GM21737 (cell line): ENCODE results near the gene B4GALNT2.

Experiments
- ATAC-seq: cut with Tn5 transposase; IDR thresholded peaks from one replicate; pipeline ENCODE4 v1.9.1; 2021; ENCODE audit warnings: mild to moderate bottlenecking, moderate library complexity; ENCODE audit not compliant: unreplicated experiment

Gene B4GALNT2

DNA sequence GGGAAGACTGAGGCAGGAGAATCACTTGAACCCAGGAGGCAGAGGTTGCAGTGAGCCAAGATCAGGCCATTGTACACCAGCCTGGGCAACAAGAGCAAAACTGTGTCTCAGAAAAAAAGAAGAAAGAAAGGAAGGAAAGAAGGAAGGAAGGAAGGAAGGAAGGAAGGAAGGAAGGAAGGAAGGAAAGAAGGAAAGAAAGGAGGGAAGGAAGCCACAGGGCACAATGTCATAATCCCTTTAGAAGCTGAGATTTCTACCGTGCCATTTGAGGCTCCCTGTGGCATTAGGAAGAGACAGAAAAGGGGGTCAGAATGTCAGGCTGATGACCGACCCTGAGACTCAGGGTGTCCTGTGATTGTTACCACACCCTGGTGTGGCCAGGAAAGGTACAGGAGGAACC, 71.2 kb downstream of the B4GALNT2 start:
- ATAC-seq: no peak

DNA sequence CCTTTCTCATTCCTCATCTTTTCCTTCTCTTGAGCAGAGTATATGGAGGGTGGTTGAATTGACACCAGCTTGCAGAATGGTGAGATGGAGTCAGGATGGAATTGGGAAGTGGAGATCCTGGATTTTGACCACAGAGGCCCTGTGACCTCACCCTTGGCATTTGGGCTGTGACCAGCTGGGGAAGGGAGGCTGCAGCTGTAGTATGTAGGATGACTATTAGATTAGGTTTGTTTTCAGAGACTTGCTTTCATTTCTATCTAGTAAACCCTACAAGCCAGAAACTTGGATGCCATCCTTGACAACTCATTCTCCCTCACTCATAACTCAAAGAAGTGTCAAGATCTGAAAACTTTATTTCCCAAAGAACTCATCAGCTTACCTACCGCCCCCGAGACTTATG, 71.9 kb downstream of the B4GALNT2 start:
- no peak for ATAC-seq

- ATAC-seq: no peak
Observed at GRCh38 chr17:49209061-49209571, 76.5 kb downstream of the B4GALNT2 start.

- peak; percentile 68 for ATAC-seq
Observed at GRCh38 chr17:49210158-49211029, 77.8 kb downstream of the B4GALNT2 start, which contains the start of the genes ABI3 and GNGT2. Gene ABI3 (plus strand): TSS chr17:49210707. CDS start chr17:49210725, 18 bp downstream. Gene GNGT2 (minus strand): TSS chr17:49210574. CDS start chr17:49207422, 3,152 bp downstream.

DNA sequence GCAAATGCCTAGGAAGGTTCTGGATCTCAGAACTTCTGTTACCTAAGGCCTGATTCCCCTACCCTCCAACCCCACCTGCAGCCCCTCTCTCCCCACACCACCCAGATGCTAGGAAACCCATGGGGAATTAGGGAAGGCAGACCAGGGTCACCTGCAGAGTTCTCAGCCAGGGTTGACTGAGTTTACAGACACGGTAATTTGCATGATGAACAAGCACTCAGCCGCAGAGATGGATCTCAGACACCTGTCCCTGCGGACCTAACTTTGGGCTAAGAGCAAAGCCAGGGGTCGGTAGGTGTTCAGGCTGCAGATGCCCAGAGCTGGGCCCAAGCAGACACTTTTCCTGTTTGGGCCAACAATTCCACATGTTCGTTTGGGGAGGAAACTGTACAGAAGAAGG, 80.8 kb downstream of the B4GALNT2 start:
- ATAC-seq: no peak

DNA sequence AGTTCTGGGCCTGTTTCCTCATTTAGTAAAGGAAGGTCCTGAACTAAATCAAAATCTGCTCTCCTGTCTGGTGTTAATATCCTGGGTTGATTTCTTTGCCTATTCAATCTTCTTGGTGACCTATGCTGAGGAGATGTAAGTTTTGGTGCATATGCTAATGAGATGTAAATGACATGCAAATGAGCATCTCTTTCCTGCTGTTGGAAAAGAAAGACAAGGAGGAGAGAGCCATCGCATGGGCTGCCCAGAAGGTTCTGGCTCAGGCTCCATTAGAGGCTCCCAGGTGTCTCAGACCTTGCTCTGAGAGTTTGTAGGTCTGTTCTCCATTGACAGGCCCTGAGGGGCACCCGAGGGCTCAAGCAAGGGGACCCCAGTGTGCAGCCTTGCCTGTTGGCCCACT, 81.3 kb downstream of the B4GALNT2 start:
- no peak for ATAC-seq

- no peak for ATAC-seq
Observed at GRCh38 chr17:49214676-49215360, 82.2 kb downstream of the B4GALNT2 start.

DNA sequence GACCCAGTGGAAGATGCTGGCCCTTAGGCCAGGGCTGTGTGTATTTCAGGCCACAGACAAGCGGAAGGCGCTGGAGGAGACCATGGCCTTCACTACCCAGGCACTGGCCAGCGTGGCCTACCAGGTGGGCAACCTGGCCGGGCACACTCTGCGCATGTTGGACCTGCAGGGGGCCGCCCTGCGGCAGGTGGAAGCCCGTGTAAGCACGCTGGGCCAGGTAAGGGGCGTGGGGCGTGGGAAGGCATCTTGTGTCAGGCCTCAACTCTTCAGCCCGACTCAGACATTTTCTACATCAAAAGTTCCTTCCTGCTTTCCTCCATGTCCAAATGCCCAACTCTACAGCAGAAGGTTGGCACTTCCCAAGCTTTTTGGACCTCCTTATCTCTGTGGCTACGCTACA, 83.9 kb downstream of the B4GALNT2 start:
- no peak for ATAC-seq

GRCh38 chr17:49216953-49217650, 84.5 kb downstream of the B4GALNT2 start:
- no peak for ATAC-seq

DNA sequence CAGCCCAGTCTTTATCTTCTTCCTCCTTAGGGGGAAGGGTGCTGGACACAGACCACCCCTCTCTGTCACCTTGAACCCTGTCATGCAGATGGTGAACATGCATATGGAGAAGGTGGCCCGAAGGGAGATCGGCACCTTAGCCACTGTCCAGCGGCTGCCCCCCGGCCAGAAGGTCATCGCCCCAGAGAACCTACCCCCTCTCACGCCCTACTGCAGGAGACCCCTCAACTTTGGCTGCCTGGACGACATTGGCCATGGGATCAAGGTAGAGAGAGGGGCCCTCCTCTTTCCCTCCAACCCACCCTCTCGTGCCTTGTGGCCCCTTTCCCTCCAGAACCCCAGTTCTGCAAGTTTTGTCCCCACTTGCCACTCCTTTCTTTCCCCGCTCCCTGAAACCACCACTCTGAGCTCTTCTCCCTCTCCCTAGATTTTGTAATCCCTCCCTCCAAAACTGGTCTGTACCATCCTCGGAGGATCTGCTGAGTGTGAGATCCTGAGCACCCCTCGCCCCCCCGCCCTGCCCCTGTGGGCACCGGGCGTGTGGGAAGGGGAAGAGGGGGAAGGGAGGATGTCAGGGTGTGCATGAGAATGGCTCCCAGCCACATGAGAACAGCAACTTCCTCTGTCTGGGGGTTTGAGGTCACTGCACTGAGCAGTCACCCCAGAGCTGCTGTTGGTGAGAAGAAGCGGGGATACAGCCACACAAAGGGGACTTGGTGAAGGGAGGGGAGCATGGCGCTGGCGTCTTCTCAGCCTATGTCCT, 85.3 kb downstream of the B4GALNT2 start:
- ATAC-seq: peak; percentile 41

- ATAC-seq: no peak
Observed at GRCh38 chr17:49218941-49219913, 86.7 kb downstream of the B4GALNT2 start.

DNA sequence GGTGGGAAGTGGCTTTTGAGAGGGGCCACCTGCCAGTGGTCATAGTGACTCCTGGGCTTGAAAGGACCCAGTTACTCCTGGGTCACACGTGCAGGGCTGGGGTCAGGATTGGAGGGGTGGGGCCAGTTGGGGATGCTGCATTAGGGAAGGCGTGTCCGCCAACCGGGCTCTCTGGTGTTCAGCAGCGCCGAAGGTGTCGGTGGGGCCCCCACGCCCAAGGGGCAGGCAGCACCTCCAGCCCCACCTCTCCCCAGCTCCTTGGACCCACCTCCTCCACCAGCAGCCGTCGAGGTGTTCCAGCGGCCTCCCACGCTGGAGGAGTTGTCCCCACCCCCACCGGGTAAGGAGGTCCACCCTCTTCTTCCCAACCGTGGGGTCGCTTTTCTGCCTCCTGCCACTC, 87.4 kb downstream of the B4GALNT2 start:
- ATAC-seq: no peak

DNA sequence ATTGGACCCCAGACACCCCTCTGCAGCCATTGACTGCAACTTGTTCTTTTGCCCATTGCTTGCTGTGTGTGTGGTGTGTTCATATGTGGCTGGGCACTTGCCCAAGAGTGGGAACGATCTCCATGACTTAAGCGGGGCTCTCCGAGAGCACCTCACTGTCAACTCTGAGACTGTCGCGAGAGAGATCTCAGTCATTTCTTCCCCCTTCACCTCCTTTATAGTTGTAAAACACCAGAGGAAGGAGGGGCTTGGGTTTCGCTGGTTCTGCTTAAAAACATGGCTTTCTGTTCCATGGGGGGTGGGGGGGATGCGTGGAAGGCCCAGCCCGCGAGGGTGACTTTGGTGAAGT, 90.6 kb downstream of the B4GALNT2 start:
- ATAC-seq: no peak

- no peak for ATAC-seq
Observed at GRCh38 chr17:49223517-49224197, 91.1 kb downstream of the B4GALNT2 start.

DNA sequence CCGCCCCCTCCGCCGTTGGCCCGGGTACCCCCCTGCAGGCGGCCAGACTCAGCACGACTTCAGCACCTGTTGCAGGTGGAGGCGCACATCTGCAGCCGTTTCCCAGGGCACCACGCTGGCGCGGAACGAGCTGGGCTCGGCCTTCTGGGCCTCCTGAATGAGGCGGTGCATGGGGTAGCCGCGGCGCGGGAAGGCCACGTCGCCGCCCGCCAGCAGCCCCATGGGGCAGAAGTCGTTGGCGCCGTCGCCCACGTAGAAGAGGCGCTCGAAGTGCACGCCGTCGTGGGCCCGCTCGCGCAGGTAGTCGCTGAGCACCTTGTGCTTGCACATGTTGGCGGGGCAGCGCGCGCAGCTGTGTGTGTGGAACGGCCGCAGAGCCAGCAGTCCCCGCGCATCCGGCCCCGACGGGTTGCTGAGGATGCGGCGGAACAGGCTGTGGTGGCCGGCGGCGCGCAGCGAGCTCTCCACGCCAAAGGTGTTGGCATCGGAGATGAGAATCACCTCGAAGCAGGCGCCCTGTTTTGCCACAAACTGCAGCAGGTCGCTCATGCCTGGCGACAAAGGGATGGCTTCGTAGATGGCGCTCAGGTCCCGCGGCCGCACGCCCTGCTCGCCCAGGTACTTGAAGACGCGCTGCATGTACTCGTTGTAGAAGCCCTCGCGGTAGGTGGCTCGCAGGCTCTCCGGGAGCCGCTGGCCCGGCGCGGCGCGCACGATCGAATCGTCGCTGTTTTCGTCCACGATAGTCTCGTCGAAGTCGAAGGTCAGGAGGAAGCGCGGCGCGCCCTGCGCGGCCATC, 91.8 kb downstream of the B4GALNT2 start:
- ATAC-seq: no peak

GRCh38 chr17:49224997-49225337, 92.4 kb downstream of the B4GALNT2 start:
- ATAC-seq: no peak

DNA sequence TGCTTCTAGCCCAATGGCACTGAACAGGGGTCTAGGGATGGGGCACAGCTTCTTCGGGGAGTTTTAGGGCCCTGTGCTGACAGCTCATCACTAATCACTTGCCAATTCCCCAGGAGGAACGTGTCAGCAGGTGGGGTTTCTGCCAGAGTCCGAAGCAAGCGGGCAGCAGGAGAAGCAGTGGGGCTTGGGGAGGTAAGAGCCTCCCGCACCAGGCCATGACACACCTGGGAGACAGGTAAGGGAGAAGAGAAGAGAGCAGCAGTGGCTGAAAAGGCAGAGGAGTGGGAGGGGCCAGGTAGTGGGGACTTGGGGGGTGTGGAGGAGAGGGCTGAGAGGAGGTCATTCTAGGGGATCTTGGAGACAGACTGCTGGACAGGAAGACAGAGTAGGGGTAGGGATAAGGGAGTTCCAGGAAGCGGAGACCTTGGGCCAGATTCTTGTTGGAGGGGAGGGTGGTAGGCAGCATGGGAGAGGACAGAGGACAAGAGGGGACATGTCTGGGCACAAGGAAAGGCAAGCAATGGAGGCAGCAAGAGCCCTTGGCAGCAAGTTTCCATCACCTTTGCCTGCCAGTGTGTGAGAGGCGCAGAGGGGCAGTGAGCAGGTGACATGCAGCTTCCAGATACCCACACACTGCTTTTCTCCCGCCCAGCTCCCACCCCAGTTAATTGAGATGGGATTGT, 93.1 kb downstream of the B4GALNT2 start:
- ATAC-seq: no peak
